H9 (cell line): ENCODE data around the gene HECTD1. TPM values are rescaled to one million over a fixed set of nuclear protein-coding genes. Genes with fewer than 3 reads are reported as not detected.
"Not testable (repeated sequence)": the region's sequence is repeated elsewhere in the genome, so short reads cannot be mapped to it uniquely, and the experiment has no call there.

Source experiments
- DNase-seq: peaks from one replicate; pipeline ENCODE4 v3.0.0-alpha.2; 2017
- H2AFZ ChIP-seq: one replicate; pipeline ENCODE4 v1.6.1; 2013; ENCODE audit warnings: mild to moderate bottlenecking, low read length, control low read depth, moderate library complexity
- H2AK5ac ChIP-seq: 2 replicates; pipeline ENCODE4 v1.6.1; 2013; ENCODE audit warnings: low read length, control low read depth, mixed read lengths; ENCODE audit not compliant: insufficient read length
- H2BK120ac ChIP-seq: one replicate; pipeline ENCODE4 v1.6.1; 2013; ENCODE audit warnings: low read depth, mild to moderate bottlenecking, low read length, control low read depth, inconsistent platforms; ENCODE audit not compliant: poor library complexity, severe bottlenecking
- H2BK12ac ChIP-seq: 2 replicates; pipeline ENCODE4 v1.6.1; 2013; ENCODE audit warnings: low read length, control low read depth, mixed read lengths, low read depth; ENCODE audit not compliant: insufficient read length
- H2BK15ac ChIP-seq: 2 replicates; pipeline ENCODE4 v1.6.1; 2013; ENCODE audit warnings: low read depth, low read length, control low read depth
- H2BK20ac ChIP-seq: one replicate; pipeline ENCODE4 v1.6.1; 2013; ENCODE audit warnings: low read depth, mild to moderate bottlenecking, low read length, control low read depth, inconsistent platforms; ENCODE audit not compliant: poor library complexity, severe bottlenecking
- H2BK5ac ChIP-seq: 2 replicates; pipeline ENCODE4 v1.6.1; 2013; ENCODE audit warnings: low read length, control low read depth, mixed read lengths; ENCODE audit not compliant: insufficient read length
- H3K14ac ChIP-seq: 2 replicates; pipeline ENCODE4 v1.6.1; 2013; ENCODE audit warnings: low read length, control low read depth; ENCODE audit not compliant: insufficient read depth
- H3K18ac ChIP-seq: 2 replicates; pipeline ENCODE4 v1.6.1; 2013; ENCODE audit warnings: low read depth, mild to moderate bottlenecking, mixed read lengths, low read length, control low read depth; ENCODE audit not compliant: insufficient read length
- H3K23ac ChIP-seq: 2 replicates; pipeline ENCODE4 v1.6.1; 2013; ENCODE audit warnings: low read length, control low read depth, mixed read lengths, low read depth; ENCODE audit not compliant: insufficient read length
- H3K23me2 ChIP-seq: 2 replicates; pipeline ENCODE4 v1.6.1; 2013; ENCODE audit warnings: low read depth, mild to moderate bottlenecking, mixed read lengths, low read length, control low read depth; ENCODE audit not compliant: insufficient read length, poor library complexity, severe bottlenecking
- H3K27ac ChIP-seq: 2 replicates; pipeline ENCODE4 v1.5.1; 2013; ENCODE audit warnings: low read length, control low read depth, mixed read lengths, low read depth; ENCODE audit not compliant: insufficient read length
- H3K27me3 ChIP-seq: 2 replicates; pipeline ENCODE4 v1.6.1; 2013; ENCODE audit warnings: low read length, control low read depth, inconsistent platforms; ENCODE audit not compliant: insufficient read depth
- H3K4ac ChIP-seq: 2 replicates; pipeline ENCODE4 v1.6.1; 2013; ENCODE audit warnings: low read depth, mild to moderate bottlenecking, control low read depth, inconsistent platforms, low read length, moderate library complexity
- H3K4me1 ChIP-seq: 2 replicates; pipeline ENCODE4 v1.6.1; 2013; ENCODE audit warnings: low read length, control low read depth, inconsistent platforms; ENCODE audit not compliant: insufficient read depth
- H3K4me2 ChIP-seq: 2 replicates; pipeline ENCODE4 v1.6.1; 2013; ENCODE audit warnings: low read length, control low read depth, mixed read lengths; ENCODE audit not compliant: insufficient read length, insufficient read depth
- H3K56ac ChIP-seq: 2 replicates; pipeline ENCODE4 v1.6.1; 2013; ENCODE audit warnings: low read depth, mild to moderate bottlenecking, mixed read lengths, low read length, control low read depth; ENCODE audit not compliant: insufficient read length
- H3K79me1 ChIP-seq: 2 replicates; pipeline ENCODE4 v1.6.1; 2013; ENCODE audit warnings: low read depth, mild to moderate bottlenecking, moderate library complexity, low read length, control low read depth, inconsistent platforms; ENCODE audit not compliant: insufficient read depth, poor library complexity, severe bottlenecking
- H3K79me2 ChIP-seq: 2 replicates; pipeline ENCODE4 v1.6.1; 2013; ENCODE audit warnings: low read length, control low read depth, inconsistent platforms; ENCODE audit not compliant: insufficient read depth
- H3K9ac ChIP-seq: 2 replicates; pipeline ENCODE4 v1.6.1; 2013; ENCODE audit warnings: low read length, control low read depth, mixed read lengths; ENCODE audit not compliant: insufficient read length; ENCODE audit errors: extremely low read depth
- H3K9me3 ChIP-seq: one replicate; pipeline ENCODE4 v1.6.1; 2013; ENCODE audit warnings: low read depth, low read length, inconsistent platforms; ENCODE audit not compliant: control insufficient read depth
- H3T11ph ChIP-seq: one replicate; pipeline ENCODE4 v1.6.1; 2013; ENCODE audit warnings: mild to moderate bottlenecking, low read length, control low read depth, inconsistent platforms
- H4K20me1 ChIP-seq: one replicate; pipeline ENCODE4 v1.6.1; 2013; ENCODE audit not compliant: control insufficient read depth, insufficient read length, insufficient read depth
- H4K5ac ChIP-seq: 2 replicates; pipeline ENCODE4 v1.6.1; 2013; ENCODE audit warnings: low read depth, mild to moderate bottlenecking, mixed read lengths, low read length, control low read depth; ENCODE audit not compliant: insufficient read length
- H4K8ac ChIP-seq: replicated peaks from 2 replicates; pipeline ENCODE4 v1.6.1; 2013; ENCODE audit warnings: low read length, control low read depth, mixed read lengths, low read depth; ENCODE audit not compliant: insufficient read length
- H4K91ac ChIP-seq: 2 replicates; pipeline ENCODE4 v1.6.1; 2013; ENCODE audit warnings: low read depth, mild to moderate bottlenecking, moderate library complexity, mixed read lengths, low read length, control low read depth; ENCODE audit not compliant: insufficient read length
- H3K27ac Mint-ChIP-seq, 3 experiments: 2 replicates in 2 of 3; 3 replicates in 1 of 3; pipeline ENCODE4 v1.8.0; 2020 to 2021; ENCODE audit warnings: mixed read lengths in 3 of 3, mild to moderate bottlenecking in 1 of 3, moderate library complexity in 1 of 3
- H3K27me3 Mint-ChIP-seq: 2 replicates; pipeline ENCODE4 v1.8.0; 2021; ENCODE audit warnings: low read depth, mild to moderate bottlenecking, moderate library complexity, mixed read lengths
- H3K36me3 Mint-ChIP-seq, 3 experiments: 2 replicates in 2 of 3; 3 replicates in 1 of 3; pipeline ENCODE4 v1.8.0; 2020 to 2021; ENCODE audit warnings: low read depth in 3 of 3, mixed read lengths in 3 of 3; ENCODE audit not compliant: insufficient read depth in 1 of 3
- H3K4me1 Mint-ChIP-seq, 2 experiments: 2 replicates each; pipeline ENCODE4 v1.8.0; 2020; ENCODE audit warnings: mixed read lengths in 2 of 2
- H3K4me3 Mint-ChIP-seq, 2 experiments: 2 replicates in 1 of 2; 3 replicates in 1 of 2; pipeline ENCODE4 v1.8.0; 2020 to 2021; ENCODE audit warnings: mild to moderate bottlenecking in 2 of 2, mixed read lengths in 2 of 2, moderate library complexity in 1 of 2
- H3K9me3 Mint-ChIP-seq, 2 experiments: 2 replicates in 1 of 2; 3 replicates in 1 of 2; pipeline ENCODE4 v1.8.0; 2020; ENCODE audit warnings: mild to moderate bottlenecking in 2 of 2, mixed read lengths in 2 of 2, moderate library complexity in 1 of 2
- WGBS: extraction: QIAGEN DNeasy Blood & Tissue Kit; methylation state at CpG from one replicate; pipeline ENCODE4 v1.1.7; 2013; ENCODE audit warnings: missing lambda C conversion rate, low lambda C conversion rate, mixed read lengths; ENCODE audit not compliant: insufficient read length; ENCODE audit errors: extremely low coverage; 5-methylcytosine and 5-hydroxymethylcytosine counted together
- total RNA-seq: library from RNA; stranded (reverse); gene quantifications from 2 replicates; pipeline ENCODE4 v1.2.1, GENCODE V29; 2021

The HECTD1 gene
- total RNA-seq, 1 experiment from 2014 or later, result 135 TPM

DNA sequence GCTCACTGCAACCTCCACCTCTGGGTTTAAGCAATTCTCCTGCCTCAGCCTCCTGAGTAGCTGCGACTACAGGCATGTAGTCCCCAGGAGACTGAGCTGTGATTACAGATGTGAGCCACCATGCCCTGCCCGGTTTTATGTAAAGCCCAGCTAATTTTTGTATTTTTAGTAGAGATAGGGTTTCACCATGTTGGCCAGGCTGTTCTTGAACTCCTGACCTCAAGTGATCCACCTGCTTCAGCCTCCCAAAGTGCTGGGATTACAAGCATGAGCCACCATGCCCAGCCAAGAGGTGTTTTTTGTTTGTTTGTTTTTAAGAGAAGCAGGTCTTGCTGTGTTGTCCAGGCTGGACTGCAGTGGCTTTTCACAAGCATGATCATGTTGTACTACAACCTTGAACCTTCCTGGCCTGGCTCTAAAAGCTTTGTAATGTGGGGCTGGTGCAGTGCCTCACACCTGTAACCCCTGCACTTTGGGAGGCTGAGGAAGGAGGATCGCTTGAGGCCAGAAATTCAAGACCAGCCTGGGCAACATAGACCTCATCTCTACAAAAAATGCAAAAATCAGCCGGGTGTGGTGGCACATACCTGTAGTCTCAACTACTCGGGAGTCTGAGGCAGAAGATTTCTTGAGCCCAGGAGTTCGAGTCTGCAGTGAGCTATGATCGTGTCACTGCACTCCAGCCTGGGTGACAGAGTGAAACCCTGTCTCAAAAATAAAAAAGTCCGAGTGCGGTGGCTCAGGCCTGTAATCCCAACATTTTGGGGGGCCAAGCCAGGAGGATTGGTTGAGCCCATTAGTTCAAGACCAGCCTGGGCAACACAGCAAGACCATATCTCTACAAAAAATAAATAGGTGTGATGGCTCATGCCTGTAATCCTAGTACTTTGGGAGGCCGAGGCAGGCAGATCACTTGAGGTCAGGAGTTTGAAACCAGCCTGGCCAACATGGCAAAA lies 113.4 kb downstream of the HECTD1 start:
- not testable (repeated sequence) for H3K23me2 ChIP-seq, H2BK5ac ChIP-seq, H3K14ac ChIP-seq, H3K27me3 ChIP-seq, H3K27me3 Mint-ChIP-seq, H3K27ac ChIP-seq, H3K23ac ChIP-seq, H3K27ac Mint-ChIP-seq, H2BK120ac ChIP-seq, H3K4me1 Mint-ChIP-seq, H3K4me3 Mint-ChIP-seq, H3K79me1 ChIP-seq, H3K4ac ChIP-seq, H3K4me2 ChIP-seq, H2BK12ac ChIP-seq, H3K79me2 ChIP-seq, H4K20me1 ChIP-seq, H3K9me3 ChIP-seq, H3T11ph ChIP-seq, H2AFZ ChIP-seq, H3K18ac ChIP-seq, H2BK15ac ChIP-seq, H4K91ac ChIP-seq, H4K8ac ChIP-seq, H3K4me1 ChIP-seq, H4K5ac ChIP-seq, H3K56ac ChIP-seq, H2AK5ac ChIP-seq, DNase-seq, H3K9ac ChIP-seq, H2BK20ac ChIP-seq, H3K9me3 Mint-ChIP-seq
- WGBS, result no CpG with 5 or more reads among the region's 10 CpGs
- peaks cover 2 to 14% (median 9%) of the 10 kb centered on the region in 3 experiments; a peak in 6 of 7 replicates for H3K36me3 Mint-ChIP-seq
